Activated T-cell treated with anti-CD3 and anti-CD28 coated beads, Interleukin-2, amount 50 U/mL, for 4 hours (primary cell): ENCODE measurements around the gene ABCD1. TPM values are rescaled to one million over a fixed set of nuclear protein-coding genes. Genes with fewer than 3 reads are reported as not detected.
"Not testable (repeated sequence)": the region's sequence is repeated elsewhere in the genome, so short reads cannot be mapped to it uniquely, and the experiment has no call there.

Experiments used
- ATAC-seq, 2 donors: fragments of 200-7000 bp; cut with Tn5 transposase; one replicate each; pipeline ENCODE4 v1.10.0; 2021
- DNase-seq: peaks from one replicate; pipeline ENCODE4 v3.0.0-alpha.2; 2020
- H3K27me3 Mint-ChIP-seq: one replicate; pipeline ENCODE4 v1.8.0; 2021; ENCODE audit warnings: low read depth, mixed read lengths
- H3K36me3 Mint-ChIP-seq: one replicate; pipeline ENCODE4 v1.8.0; 2022; ENCODE audit warnings: mixed read lengths; ENCODE audit not compliant: insufficient read depth
- H3K4me1 Mint-ChIP-seq: one replicate; pipeline ENCODE4 v1.8.0; 2021; ENCODE audit warnings: low read depth, mixed read lengths
- H3K4me3 Mint-ChIP-seq: one replicate; pipeline ENCODE4 v1.8.0; 2021; ENCODE audit warnings: mild to moderate bottlenecking, moderate library complexity, mixed read lengths
- H3K9me3 Mint-ChIP-seq: one replicate; pipeline ENCODE4 v1.8.0; 2021; ENCODE audit warnings: mixed read lengths
- total RNA-seq, 3 donors: library from RNA; stranded (reverse); gene quantifications; one replicate each; pipeline ENCODE4 v1.2.1, GENCODE V29; 2021

Gene ABCD1
- total RNA-seq, 3 donors from 2014 or later, result 2.6 to 3.4 (median 3.1) TPM

GRCh38 chrX:153699784-153700371 lies 24.8 kb upstream of the ABCD1 start:
- DNase-seq, H3K9me3 Mint-ChIP-seq, H3K4me1 Mint-ChIP-seq, H3K27me3 Mint-ChIP-seq, ATAC-seq, H3K4me3 Mint-ChIP-seq: not testable (repeated sequence)
- peaks cover 17% of the 10 kb centered on the region for H3K36me3 Mint-ChIP-seq

GRCh38 chrX:153700376-153700945 lies 24.2 kb upstream of the ABCD1 start:
- DNase-seq (no peak), ATAC-seq (no peak)
- Mint-ChIP-seq H3K9me3 (no peaks in the 10 kb centered on the region), H3K36me3 (peaks cover 17% of the 10 kb centered on the region), H3K4me1 (no peaks in the 10 kb centered on the region), H3K4me3 (no peak overlapping the region), H3K27me3 (no peaks in the 10 kb centered on the region)

DNA sequence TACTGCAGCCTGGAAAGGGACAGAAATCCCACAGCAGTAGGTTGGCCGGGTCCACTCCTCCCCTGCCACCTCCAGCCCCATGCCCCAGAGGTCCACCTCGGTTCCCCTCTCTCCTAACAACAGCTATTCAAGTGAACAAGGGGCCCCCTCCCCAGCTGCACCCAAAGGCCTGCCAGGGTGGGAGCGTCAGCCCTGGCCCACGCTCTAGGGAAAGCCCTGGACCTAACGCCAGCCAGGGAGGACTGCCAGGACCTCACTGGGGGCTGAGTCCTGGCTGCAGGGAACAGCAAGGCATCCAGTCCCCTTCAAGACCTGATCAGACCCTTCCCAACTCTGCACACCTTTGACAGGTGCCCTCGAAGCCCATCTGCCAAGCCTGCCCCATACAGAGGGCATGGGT lies 23.7 kb upstream of the ABCD1 start:
- ATAC-seq, result no peak
- Mint-ChIP-seq H3K27me3 (no peaks in the 10 kb centered on the region), H3K4me3 (no peak overlapping the region), H3K9me3 (no peaks in the 10 kb centered on the region), H3K36me3 (peaks cover 17% of the 10 kb centered on the region), H3K4me1 (no peaks in the 10 kb centered on the region)
- no peak for DNase-seq

GRCh38 chrX:153701706-153702105 lies 22.9 kb upstream of the ABCD1 start:
- Mint-ChIP-seq H3K4me1 (no peaks in the 10 kb centered on the region), H3K27me3 (no peaks in the 10 kb centered on the region), H3K4me3 (no peak overlapping the region), H3K9me3 (no peaks in the 10 kb centered on the region), H3K36me3 (peaks cover 17% of the 10 kb centered on the region)
- no peak for DNase-seq
- ATAC-seq, result no peak

DNA sequence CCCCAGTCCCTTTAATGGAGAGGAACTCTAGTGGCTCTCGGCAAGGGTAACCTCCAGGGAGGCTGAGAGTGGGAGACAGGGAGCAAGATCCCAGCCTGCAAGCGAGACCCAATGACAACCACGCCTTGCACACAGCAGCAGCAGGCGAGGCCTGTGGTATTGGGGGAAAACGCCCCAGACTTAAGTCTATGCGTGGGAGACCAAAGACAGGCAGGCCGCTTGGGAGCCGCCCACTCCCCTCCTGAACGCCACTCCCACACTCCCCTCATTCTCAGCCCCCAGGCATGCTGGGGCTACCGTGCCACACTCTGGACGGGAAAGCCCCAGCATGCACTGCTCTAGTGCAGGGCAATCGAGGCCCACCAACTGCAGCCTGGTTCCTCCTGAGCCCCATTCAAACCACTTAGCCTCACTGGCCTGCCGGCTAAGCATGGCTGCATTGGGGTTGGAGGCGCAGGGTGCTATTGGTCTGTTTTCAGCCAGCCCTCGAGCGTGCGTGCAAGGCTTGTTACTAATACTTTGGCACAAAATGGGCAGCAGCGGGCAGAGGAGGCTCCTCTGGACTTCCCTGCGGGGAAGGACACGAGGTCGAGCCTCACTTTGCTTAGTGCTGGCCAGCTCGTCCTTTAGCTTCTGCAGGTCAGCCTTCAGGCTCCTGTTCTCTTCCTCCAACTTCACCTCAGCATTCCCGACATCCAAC lies 22.2 kb upstream of the ABCD1 start:
- Mint-ChIP-seq H3K4me3 (no peak overlapping the region), H3K9me3 (no peaks in the 10 kb centered on the region), H3K4me1 (no peaks in the 10 kb centered on the region), H3K27me3 (no peaks in the 10 kb centered on the region), H3K36me3 (peaks cover 9% of the 10 kb centered on the region)
- DNase-seq, result no peak
- no peak for ATAC-seq

DNA sequence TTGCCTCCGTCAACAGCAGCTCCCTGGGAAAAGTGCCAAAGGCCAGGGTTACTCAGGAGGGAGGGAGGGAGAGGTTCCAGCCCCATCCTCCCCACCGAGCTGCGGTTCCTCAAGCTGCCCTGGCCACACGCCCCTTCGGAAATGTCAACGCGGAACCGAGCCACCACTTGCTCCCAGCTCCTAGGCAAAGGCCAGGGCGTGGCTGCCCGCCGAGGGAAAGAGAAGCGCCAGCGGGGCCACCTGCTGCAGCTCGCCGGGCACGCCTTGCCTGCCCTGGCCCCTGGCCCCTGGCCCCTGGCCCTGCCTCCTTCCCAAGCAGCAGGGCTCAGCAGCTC lies 21.7 kb upstream of the ABCD1 start:
- Mint-ChIP-seq H3K27me3 (no peaks in the 10 kb centered on the region), H3K4me3 (no peak overlapping the region), H3K9me3 (no peaks in the 10 kb centered on the region), H3K4me1 (no peaks in the 10 kb centered on the region), H3K36me3 (peaks cover 7% of the 10 kb centered on the region)
- DNase-seq, result no peak
- ATAC-seq, result no peak

- H3K36me3 Mint-ChIP-seq, result peaks cover 3% of the 10 kb centered on the region
- no peak for ATAC-seq
- H3K9me3 Mint-ChIP-seq, result no peaks in the 10 kb centered on the region
These were observed 20.6 kb upstream of the ABCD1 start for GRCh38 chrX:153704021-153704526.

DNA sequence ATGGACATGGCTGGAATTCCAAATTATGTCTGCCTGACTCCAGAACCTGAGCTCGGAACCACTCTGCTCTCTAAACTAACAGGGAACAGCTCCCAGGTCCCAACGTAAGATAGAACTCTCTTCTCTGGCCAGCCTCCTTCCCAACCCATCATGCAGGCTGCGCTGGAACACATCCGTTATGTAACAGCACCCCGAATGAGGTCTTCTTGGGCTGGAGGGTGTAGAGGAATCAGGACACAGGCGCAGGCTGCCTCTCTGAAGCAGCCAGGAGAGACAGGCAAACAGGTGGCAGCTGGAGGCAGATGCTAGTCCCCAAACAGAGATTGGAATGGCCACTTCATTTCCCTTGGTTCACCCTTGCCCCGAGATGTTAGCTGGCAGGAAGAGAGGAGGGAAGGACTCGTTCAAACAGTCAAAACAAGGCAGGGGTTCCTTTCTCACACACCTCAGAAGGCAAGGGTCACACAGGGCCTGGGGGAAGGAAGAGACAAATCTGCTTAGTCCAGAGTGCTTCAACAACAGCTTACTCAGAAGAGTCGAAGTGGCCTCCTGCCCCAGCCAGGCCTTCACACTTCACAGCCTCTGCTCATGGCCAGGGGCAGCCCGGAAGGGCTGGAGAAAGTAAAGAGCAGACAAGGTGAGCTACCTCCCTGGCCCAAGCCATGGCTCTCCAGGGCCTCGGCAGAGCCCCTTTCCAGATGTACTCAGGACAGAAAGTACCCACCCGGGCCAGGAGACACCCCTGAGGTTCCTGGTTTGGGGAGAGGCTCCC lies 19.8 kb upstream of the ABCD1 start:
- DNase-seq, H3K27me3 Mint-ChIP-seq, H3K4me1 Mint-ChIP-seq, ATAC-seq, H3K4me3 Mint-ChIP-seq, H3K9me3 Mint-ChIP-seq, H3K36me3 Mint-ChIP-seq: not testable (repeated sequence)

More at GRCh38 chrX:153704021-153704526, 20.6 kb upstream of the ABCD1 start:
- no peaks in the 10 kb centered on the region for H3K27me3 Mint-ChIP-seq
- no peak for DNase-seq
- peaks cover 3% of the 10 kb centered on the region for H3K4me1 Mint-ChIP-seq
- H3K4me3 Mint-ChIP-seq, result no peak overlapping the region

DNA sequence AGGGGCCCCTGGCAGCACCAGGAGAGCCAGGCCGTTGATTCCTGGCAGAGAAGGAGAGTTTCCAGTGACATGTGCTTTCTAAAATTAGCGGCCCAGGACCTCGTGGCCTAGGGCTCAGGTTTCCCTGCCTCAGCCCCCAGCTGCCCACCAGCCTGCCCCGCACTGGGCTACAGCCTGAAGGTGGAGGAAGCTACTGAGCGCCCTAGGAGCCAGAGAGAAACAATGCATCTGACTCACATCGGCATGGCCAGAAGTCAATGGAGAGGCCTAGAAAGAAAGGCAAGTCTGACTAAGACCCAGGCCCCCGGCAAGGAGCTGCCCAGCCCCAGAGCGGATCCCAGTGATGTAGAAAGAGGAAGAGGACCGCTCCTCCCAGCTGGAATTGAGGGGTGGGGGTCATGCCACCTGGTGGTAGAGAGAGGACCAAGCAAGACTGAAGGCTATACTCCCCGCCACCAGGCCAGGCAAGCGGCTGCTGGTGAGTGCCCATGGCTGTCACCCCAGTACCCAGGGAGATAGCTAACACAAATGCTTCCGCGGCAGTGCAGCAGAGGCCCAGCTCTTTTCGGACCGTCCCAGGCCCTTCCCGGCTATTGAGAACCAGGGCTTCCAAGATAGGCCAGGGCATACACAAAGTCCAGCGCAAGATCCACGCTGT lies 19.1 kb upstream of the ABCD1 start:
- ATAC-seq, H3K9me3 Mint-ChIP-seq, H3K4me1 Mint-ChIP-seq, H3K4me3 Mint-ChIP-seq, DNase-seq, H3K36me3 Mint-ChIP-seq, H3K27me3 Mint-ChIP-seq: not testable (repeated sequence)

DNA sequence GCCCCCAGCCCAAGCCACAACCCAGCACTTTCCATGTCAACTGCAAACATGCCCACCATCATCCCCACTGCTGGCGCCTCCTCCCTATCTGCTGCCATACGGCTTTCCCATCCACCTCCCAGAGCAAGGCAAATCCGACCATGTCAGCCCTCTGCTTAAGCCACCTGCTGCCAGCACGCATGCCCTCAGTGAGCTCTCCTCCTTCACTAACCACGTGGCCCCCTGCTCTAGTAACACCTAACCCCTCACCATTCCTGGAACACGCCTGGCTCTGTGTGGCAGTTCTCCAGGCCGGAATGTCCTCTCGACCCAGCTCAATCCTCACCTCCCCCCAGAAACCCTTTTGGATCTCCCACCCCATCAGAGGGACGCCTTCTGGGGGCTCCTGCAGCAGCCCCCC lies 17.9 kb upstream of the ABCD1 start:
- no peak for ATAC-seq
- H3K36me3 Mint-ChIP-seq, result peaks cover 7% of the 10 kb centered on the region
- DNase-seq, result no peak

DNA sequence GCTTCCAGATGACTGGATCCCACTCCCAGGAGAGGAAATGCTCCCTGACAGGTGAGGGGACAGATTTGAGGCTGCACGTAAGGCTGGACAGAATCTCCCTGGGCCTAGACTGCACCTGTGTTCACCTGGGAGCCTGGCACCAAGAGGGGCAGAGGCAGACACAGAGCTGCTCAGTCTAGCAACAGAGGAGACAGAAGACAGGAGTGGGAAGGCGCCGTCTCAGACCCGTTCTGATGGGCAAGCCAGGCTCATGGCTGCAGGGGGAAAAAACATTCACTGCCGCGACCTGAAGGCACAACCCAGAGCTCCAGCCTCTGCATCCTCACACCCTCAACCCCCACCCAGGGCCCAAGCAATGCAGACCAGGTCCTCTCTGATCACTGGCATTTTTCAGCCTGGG lies 17.2 kb upstream of the ABCD1 start:
- Mint-ChIP-seq H3K36me3 (peaks cover 7% of the 10 kb centered on the region), H3K4me3 (no peak overlapping the region), H3K27me3 (no peaks in the 10 kb centered on the region), H3K4me1 (peaks cover 3% of the 10 kb centered on the region), H3K9me3 (no peaks in the 10 kb centered on the region)
- ATAC-seq (no peak), DNase-seq (no peak)

More for the DNA sequence above, 17.9 kb upstream of the ABCD1 start:
- Mint-ChIP-seq H3K9me3 (no peaks in the 10 kb centered on the region), H3K4me3 (no peak overlapping the region), H3K4me1 (peaks cover 3% of the 10 kb centered on the region), H3K27me3 (no peaks in the 10 kb centered on the region)

DNA sequence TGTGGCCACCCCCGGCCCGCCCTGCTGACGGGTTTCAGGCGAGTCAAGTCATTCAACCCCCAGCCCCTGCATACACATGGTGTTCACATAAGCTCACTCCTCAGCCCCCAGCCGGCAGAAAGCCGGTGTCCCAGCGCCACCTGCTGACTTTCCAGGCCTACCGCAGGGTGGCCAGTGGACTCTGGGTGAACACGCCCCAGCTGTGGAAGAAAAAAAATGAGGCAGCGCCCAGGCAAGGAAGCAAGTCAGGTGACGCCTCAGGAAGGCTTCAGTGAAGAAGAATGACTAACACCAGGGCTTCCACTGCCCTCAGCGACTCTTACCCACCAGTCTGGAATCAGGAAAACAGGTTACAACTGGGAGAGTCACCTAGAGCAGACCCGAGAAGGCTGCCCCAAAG lies 16.2 kb upstream of the ABCD1 start:
- Mint-ChIP-seq H3K4me1 (peaks cover 3% of the 10 kb centered on the region), H3K27me3 (no peaks in the 10 kb centered on the region), H3K36me3 (peaks cover 6% of the 10 kb centered on the region), H3K9me3 (no peaks in the 10 kb centered on the region), H3K4me3 (no peak overlapping the region)
- ATAC-seq (peak; percentile 72 to 88), DNase-seq (peak; percentile 25)

GRCh38 chrX:153709726-153710674 lies 14.7 kb upstream of the ABCD1 start:
- ATAC-seq (no peak), DNase-seq (no peak)
- Mint-ChIP-seq H3K9me3 (no peaks in the 10 kb centered on the region), H3K36me3 (peaks cover 10% of the 10 kb centered on the region), H3K4me1 (peaks cover 6% of the 10 kb centered on the region), H3K4me3 (no peak overlapping the region), H3K27me3 (no peaks in the 10 kb centered on the region)
